Measurements from ENCODE around the gene GPC6.

DNA sequence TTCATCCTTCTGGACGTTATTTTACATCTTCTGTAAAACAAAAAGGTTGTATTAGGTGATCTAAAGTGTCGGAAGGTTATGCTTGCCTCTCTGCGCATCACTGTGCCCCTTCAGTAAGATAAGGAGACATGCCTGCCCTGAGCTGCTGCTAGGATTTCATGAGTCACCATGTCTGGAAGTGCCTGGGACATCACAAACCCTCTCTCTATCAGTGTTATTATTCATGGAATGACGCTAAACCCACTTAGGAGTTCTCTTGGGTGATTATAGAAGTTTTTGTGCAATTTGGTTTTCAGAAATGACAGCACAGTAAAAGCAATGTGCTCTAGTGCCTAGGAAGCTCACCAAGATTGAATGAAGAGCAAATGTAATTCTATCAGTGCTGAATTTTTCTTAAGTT, 635.2 kb downstream of the GPC6 start:
- TF ChIP-seq, protein P1, sequence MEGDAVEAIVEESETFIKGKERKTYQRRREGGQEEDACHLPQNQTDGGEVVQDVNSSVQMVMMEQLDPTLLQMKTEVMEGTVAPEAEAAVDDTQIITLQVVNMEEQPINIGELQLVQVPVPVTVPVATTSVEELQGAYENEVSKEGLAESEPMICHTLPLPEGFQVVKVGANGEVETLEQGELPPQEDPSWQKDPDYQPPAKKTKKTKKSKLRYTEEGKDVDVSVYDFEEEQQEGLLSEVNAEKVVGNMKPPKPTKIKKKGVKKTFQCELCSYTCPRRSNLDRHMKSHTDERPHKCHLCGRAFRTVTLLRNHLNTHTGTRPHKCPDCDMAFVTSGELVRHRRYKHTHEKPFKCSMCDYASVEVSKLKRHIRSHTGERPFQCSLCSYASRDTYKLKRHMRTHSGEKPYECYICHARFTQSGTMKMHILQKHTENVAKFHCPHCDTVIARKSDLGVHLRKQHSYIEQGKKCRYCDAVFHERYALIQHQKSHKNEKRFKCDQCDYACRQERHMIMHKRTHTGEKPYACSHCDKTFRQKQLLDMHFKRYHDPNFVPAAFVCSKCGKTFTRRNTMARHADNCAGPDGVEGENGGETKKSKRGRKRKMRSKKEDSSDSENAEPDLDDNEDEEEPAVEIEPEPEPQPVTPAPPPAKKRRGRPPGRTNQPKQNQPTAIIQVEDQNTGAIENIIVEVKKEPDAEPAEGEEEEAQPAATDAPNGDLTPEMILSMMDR (IDR thresholded peaks at IDR 0.05; ENCODE audit: low read depth, low read length, missing input control) = no peak
- no peak for TF ChIP-seq REST (IDR thresholded peaks at IDR 0.05)
- TF ChIP-seq, protein P2, sequence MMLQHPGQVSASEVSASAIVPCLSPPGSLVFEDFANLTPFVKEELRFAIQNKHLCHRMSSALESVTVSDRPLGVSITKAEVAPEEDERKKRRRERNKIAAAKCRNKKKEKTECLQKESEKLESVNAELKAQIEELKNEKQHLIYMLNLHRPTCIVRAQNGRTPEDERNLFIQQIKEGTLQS (IDR thresholded peaks at IDR 0.05) = no peak
- no peak for TF ChIP-seq YY1 (IDR thresholded peaks at IDR 0.05)
- TF ChIP-seq RAD21 (IDR thresholded peaks at IDR 0.05) = no peak
- TF ChIP-seq HNF4G (IDR thresholded peaks at IDR 0.05) = no peak
- TF ChIP-seq, protein P3, sequence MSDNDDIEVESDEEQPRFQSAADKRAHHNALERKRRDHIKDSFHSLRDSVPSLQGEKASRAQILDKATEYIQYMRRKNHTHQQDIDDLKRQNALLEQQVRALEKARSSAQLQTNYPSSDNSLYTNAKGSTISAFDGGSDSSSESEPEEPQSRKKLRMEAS (IDR thresholded peaks at IDR 0.05) = no peak
- no peak for TF ChIP-seq JUND (IDR thresholded peaks at IDR 0.05)
- TF ChIP-seq GABPA (IDR thresholded peaks at IDR 0.05 in 1 of 2, conservative IDR thresholded peaks at IDR 0.05 in 1 of 2) = no peak

All from liver (tissue), 3 donors.